Suprapubic skin (tissue), 3 donors: ENCODE measurements around the gene ARID1B.

ENCODE experiments used
- CTCF ChIP-seq, 2 donors: fragments of 200-600 bp in 1 of 2; fragments of 450-650 bp in 1 of 2; sonication (generic) in 1 of 2; IDR thresholded peaks; one replicate each; pipeline ENCODE4 v1.5.1; 2016 to 2019; ENCODE audit warnings: antibody characterized with exemption in 2 of 2, mild to moderate bottlenecking in 1 of 2, moderate library complexity in 1 of 2
- POLR2AphosphoS5 ChIP-seq, 3 donors: sonication (generic); formaldehyde crosslinking; IDR thresholded peaks; one replicate each; pipeline ENCODE4 v1.6.1; 2017; ENCODE audit warnings: antibody characterized with exemption in 3 of 3

- TF ChIP-seq CTCF (IDR thresholded peaks at IDR 0.05) (no peak), POLR2AphosphoS5 (IDR thresholded peaks at IDR 0.05) (peak in 1 of 3 donors; percentile 29)
Observed at GRCh38 chr6:157226026-157226625, 448.9 kb downstream of the ARID1B start.
